Activated naive CD4-positive, alpha-beta T cell treated with anti-CD3 and anti-CD28 coated beads, Interleukin-2, amount 50 U/mL, for 16 hours (primary cell): ENCODE measurements around the gene ZNF230.
A peak's percentile ranks its signal among the peaks of the same experiment; 100 is the strongest.

Source experiments
- DNase-seq: peaks from one replicate; pipeline ENCODE4 v3.0.0-alpha.2; 2020

The ZNF230 gene

DNA sequence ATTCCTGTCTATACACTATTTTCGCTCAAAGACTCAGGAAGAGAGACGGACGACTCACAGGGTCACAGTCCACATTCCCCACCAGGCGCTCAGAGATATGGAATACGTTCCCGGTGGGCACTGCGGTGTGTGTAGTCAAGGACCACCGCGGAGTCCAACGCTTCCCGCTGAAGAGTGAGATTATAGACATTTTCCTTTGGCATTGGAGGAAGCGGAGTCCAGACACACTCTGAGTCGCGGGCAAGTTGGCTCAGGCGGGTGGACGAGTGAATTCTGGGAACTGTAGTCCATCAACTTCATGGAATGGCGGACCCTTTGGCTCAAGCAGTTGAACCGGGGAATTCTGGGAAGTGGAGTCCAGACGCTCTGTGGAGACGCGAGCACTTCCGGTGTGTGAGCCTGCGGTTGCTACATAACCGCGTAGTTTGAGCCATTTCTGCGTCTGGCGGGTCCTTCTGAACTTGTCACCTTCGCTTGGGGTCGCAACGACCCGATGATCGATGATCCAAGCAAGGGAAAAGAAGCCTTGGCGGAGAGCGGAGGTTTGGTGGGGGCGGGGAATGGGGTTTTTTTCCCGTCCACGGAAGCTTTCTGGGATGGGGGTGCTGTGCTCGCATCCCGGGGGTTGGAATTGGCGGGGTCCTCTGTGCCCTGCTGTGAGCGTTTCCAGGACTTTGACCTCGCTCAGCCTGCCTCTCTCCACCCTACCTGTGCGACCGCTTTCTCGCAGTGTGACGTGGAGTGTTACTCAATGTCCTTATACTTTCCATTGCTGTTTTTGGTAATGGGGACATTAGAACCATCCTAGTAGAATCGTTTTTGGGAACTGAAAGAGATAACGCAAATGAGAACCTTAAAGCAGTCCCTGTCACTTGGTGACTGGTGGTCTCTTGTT, at the start of gene ZNF230:
Gene ZNF230, plus strand, starts transcription at position 392 of the 895 bp plus-strand sequence. CDS start 4,122 bp downstream, outside the sequence.
- DNase-seq, result peak; percentile 80

DNA sequence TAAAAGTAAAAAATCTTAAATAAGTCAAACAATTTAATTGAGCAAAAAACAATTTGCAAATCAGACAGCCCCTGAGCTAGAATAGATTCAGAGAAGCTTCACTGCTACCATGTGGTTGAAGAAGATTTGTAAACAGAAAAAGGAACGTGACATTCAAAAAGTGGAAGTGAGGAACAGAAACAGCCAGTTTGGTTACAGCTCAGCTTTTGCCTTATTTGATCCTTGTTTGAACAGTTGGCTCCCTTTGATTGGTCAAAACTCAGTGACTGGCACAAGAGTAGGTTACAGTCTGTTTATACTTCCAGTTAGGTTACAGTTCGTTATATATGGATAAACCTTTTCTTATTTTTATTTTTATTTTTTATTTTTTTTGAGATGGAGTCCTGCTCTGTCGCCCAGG, 45.9 kb upstream of the ZNF230 start:
- DNase-seq, result no peak

GRCh38 chr19:43957891-43958290, 44.9 kb upstream of the ZNF230 start:
- no peak for DNase-seq

- no peak for DNase-seq
Observed at GRCh38 chr19:43960411-43960810, 42.3 kb upstream of the ZNF230 start.

GRCh38 chr19:43966079-43966694, 36.6 kb upstream of the ZNF230 start:
- no peak for DNase-seq

DNA sequence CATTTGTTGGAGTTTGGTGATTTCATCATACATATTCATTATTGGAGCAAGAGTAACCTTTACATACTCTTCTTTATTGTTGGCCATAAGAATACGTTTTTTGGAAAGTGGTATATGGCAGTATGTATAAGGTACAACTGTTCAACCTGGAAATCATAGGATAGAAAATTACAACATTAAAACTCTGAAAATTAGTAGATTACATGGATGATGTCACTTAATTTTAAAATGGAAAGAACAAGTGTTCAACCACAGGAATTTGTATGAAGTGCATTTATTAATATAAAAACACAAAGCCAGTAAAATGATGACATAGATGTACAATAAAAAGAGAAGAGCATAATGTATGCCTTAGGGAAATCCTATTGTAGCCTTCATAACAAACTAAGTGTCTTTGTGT, 26.0 kb upstream of the ZNF230 start:
- DNase-seq, result no peak

DNA sequence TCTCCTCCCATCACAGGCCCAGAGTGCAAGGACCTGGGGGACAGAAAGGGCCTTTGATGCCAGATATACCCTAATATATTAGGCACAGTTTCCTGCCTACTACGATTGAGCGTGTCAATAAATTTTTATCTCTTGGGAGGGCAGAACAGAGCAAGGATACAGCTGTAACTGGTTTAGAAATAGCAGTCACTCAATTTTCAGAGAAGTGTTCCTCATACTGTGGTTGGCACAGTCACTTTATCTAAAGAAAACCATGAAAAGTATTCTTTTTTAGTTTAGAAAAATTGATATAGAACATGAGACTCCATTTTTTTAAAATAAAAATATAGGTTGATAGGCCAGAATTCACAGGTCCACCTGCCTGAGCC, 19.2 kb upstream of the ZNF230 start:
- no peak for DNase-seq

GRCh38 chr19:43983912-43984686, 18.7 kb upstream of the ZNF230 start, which contains the start of gene ZNF155:
Gene ZNF155, plus strand, starts transcription at chr19:43984188. Its CDS starts 4,356 bp downstream, at chr19:43988544.
- DNase-seq, result peak; percentile 65

DNA sequence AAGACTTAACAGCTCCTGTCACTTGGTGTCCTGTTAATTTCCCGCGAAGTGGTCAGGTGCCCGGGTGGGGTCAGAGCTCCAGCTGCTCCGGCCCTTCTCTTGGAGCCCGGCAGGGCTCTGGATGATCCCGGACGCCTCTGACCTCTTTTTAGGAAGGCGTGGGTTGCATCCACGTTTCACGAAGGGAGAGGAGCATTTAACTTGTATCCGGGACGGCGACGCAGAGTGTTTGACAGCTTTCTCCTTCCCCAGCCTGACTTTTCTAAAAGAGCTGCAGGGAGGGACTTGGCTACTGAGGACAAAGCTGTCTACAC, 18.1 kb upstream of the ZNF230 start:
- DNase-seq, result no peak

- DNase-seq, result no peak
Observed at GRCh38 chr19:43997631-43998290, 5.0 kb upstream of the ZNF230 start.

DNA sequence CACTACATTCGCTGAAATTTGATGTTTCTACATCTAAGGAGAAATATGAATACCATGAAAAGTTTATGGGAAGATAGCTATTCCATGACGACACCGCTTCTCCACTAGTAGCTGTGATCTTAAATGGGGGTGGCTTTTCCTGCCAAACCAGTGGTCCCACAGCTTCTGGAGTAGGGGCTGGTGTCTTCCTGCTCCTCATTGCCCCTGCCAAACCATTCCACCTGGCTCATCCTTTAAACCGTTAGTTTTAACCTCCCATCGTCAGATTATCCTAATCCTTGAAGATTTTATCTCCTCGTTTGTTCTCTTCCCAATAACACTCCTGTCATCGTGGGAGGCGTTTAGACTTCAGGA, 568 bp upstream of the ZNF230 start:
- no peak for DNase-seq

DNA sequence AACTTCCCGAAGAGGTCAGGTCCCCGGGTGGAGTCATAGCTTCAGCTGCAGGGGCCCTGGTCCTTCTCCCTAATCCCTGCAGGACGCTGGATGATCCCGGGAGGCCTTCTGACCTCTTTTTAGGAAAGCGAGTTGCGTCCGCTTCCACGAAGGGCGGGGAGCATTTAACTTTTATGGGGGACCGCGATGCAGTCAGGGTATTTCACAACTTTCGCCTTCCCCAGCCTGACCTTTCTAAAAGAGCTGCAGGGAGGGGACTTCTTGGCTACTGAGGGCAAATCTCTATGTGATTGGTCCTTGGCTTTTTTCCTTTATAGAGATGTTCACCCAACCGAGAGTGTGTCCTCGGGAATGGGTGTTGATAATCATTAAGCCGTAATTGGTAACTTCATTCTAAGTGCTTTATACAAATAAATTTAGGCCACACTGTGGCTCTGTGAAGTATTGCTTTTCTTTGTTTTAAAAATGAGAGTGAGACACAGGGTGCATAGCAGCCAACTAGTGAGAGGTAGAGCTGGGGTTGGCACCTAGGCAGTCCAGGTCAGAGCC, 778 bp downstream of the ZNF230 start:
- DNase-seq, result no peak

GRCh38 chr19:44005973-44006372, 3.2 kb downstream of the ZNF230 start:
- DNase-seq, result no peak

- no peak for DNase-seq
Observed at GRCh38 chr19:44007473-44007872, 4.7 kb downstream of the ZNF230 start.

GRCh38 chr19:44010468-44010867, 7.7 kb downstream of the ZNF230 start:
- DNase-seq, result no peak

DNA sequence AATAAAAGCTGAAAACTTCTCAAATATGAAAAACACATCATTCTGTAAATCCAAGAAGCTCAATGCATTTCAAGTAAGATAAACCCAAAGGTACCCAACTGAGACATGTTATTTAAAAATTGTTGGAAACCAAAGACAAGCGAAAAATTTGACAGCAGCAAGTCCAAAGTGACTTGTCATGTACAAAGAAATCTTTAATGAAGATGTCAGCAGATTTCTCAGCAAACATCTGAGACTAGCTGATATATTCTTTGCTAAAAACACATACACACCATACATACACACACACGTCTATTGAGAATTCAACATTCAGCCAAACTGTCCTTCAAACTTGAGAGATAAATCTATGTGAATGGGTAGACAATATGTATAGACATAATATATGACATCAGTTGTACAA, 16.7 kb downstream of the ZNF230 start:
- no peak for DNase-seq

- no peak for DNase-seq
Observed at GRCh38 chr19:44021221-44021620, 18.5 kb downstream of the ZNF230 start.

DNA sequence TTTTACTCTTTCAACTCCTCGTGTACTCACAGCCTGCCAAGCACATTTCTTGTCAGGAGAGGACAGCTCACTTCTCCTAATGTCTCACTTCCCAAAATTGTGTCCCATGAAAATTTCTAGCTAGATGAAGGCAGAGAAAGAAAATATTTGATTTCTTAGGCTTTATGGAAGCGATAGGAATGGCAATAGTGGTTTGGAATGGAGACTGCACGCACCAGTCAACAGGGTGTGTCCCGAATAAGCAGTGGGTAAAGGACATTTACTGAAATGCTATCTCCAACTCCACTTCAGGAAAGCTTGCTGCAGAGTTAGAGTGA, 22.1 kb downstream of the ZNF230 start:
- no peak for DNase-seq

DNA sequence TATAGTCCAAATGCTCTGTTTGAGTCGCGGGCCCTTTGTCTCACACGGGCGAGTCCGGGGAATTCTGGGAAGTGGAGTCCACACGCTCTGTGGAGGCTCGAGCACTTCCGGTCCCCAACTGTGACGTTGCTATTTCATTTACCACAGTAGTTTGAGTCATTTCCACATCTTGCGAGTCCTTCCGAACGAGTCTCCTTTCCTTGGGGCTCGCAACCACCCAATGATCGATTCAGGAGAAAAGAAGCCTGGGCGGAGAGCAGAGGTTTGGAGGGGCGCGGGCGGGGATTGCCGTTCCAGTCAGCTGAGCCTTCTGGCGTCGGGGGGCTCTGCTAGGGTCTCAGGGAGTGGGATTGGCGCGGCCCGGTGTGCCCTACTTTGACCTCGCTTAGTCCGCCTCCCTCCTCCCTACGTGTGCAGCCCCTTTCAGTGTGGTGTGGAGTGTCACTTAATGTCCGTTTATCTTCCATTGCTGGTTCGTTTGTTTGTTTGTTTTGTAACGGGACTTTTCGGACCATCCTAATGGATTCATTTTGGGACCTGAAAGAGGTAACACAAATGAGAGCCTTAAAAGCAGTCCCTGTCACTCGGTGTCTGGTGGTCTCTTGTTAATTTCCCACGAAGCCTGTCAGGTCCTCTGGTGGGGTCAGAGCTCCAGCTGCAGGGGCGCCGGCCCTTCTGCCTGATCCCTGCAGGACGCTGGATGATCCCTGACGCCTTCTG, 22.6 kb downstream of the ZNF230 start, which contains the start of gene ZNF222:
Gene ZNF222, plus strand, starts transcription at position 163 of the 720 bp plus-strand sequence. Its CDS starts 58 bp downstream, at position 221.
- DNase-seq, result peak; percentile 82

DNA sequence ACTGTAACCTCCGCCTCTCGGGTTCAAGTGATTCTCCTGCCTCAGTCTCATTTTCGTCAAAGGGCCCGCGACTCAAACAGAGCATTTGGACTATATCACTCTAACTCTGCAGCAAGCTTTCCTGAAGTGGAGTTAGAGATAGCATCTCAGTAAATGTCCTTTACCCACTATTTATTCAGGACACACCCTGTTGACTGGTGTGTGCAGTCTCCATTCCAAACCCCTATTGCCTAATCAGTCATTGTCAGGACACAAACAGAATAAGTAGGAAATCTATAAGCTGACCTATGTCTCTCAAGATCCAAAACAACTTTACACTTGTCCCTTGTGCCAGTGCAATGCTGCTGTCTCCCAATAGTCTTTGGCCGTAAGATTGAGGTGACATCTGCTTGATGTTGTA, 23.9 kb downstream of the ZNF230 start:
- DNase-seq, result no peak

DNA sequence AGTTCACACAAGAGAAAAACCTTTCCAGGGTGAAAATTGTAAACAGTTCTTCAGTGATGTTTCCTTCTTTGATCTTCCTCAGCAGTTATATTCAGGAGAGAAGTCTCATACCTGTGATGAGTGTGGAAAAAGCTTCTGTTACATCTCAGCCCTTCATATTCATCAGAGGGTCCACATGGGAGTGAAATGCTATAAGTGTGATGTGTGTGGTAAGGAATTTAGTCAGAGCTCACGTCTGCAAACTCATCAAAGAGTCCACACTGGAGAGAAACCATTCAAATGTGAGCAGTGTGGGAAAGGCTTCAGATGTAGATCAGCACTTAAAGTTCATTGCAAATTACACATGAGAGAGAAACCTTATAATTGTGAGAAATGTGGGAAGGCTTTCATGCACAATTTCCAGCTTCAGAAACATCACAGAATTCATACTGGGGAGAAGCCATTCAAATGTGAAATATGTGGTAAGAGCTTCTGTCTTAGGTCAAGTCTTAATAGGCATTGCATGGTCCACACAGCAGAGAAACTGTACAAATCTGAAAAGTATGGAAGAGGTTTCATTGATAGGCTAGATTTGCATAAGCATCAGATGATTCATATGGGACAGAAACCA, 29.3 kb downstream of the ZNF230 start:
- DNase-seq, result no peak

- DNase-seq, result no peak
Observed at GRCh38 chr19:44042147-44042546, 39.4 kb downstream of the ZNF230 start.
